Activated CD8-positive, alpha-beta memory T cell treated with anti-CD3 and anti-CD28 coated beads for 36 hours (primary cell): ENCODE results near the gene RBM19. TPM values are rescaled to one million over a fixed set of nuclear protein-coding genes. Genes with fewer than 3 reads are reported as not detected.
"Not testable (repeated sequence)": the region's sequence is repeated elsewhere in the genome, so short reads cannot be mapped to it uniquely, and the experiment has no call there.

Experiments
- CTCF ChIA-PET: fragments of 350-600 bp; sonication (Branson Sonifier 250); formaldehyde crosslinking; loops from one replicate; lab custom pipeline; 2021; ENCODE audit warnings: antibody characterized with exemption; lab: Charles Lee
- POLR2A ChIA-PET: fragments of 350-600 bp; sonication (Branson Sonifier 250); formaldehyde crosslinking; loops from one replicate; lab custom pipeline; 2021; ENCODE audit warnings: antibody characterized with exemption; lab: Charles Lee
- total RNA-seq, 2 experiments: library from RNA; stranded (reverse); gene quantifications; one replicate each; pipeline ENCODE4 v1.2.3, GENCODE V29; 2021

The RBM19 gene
- total RNA-seq, 2 experiments from 2014 or later = 98.0 to 103 TPM

DNA sequence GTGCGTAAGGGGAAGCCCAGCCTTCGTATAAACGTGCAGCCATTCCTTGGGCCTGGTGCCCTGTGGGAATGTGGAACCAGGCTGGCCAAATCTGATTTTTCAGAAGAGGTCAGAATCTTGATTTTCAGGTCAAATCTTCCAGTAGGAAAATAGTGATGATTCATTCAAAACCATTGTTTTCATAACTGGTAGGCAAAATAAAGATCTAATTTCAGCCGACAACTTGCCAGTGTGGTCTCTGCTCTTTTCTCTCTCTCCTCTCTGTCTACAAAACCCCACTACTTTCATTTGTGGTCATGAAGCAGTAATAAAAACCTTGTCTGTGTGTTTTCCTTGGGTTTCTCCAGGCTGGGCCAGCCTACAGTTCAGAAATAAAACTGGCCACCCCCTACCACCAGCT is 135.1 kb downstream of the RBM19 start:
- POLR2A ChIA-PET = no interaction called here
- CTCF ChIA-PET = no interaction called here

DNA sequence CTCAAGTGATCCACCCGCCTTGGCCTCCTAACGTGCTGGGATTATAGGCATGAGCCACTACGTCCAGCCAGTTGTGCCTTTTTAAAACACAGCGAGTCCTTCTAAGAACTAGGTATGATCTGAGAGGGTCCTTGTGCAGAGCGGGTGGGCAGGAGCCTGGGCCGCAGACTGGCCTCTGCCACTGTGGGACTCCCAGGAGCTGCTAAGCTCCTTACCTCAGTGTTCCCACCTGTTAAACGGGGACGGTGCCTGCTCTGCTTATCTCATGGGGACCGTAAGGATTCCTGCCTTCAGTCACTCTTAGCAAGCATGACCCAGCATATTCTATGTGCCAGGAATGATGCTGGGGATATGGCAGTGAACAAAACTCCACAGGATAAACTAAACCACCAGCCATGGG is 136.9 kb downstream of the RBM19 start:
- CTCF ChIA-PET = no interaction called here

DNA sequence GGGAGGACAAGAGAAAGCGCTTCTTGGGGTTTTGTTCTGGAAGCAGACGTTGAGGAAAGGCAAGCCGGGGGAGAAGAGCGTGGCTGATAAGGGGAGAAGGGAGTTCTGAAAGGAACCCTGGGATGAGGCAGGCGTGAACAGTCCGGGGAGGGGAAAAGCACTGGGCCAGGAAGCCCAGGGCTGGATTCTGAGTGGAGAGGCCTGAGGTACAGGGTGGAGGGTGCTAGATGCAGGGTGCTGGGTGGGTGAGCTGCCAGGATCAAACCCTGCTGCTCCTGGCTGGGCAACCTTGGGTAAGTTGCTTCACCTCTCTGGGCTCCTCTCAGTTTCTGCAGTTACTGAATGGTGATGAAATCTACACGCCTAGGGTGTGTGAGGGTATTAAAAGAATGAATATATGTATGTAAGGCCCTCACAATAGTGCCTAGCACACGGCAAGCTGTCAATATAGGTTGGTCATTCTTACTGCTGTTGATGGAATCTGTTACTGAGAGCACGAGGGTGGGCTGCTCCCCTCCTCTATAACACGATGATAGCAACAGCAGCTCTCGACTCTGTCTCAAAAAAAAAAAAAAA is 138.5 kb downstream of the RBM19 start:
- ChIA-PET CTCF (no interaction called here), POLR2A (interaction anchor here (0.6 to 0.7 kb wide), 2 partner anchors 9 to 36 kb away, joined by 3 to 7 read pairs; no protein-coding TSS in a partner anchor)

More for the DNA sequence above, 136.9 kb downstream of the RBM19 start:
- POLR2A ChIA-PET = no interaction called here

DNA sequence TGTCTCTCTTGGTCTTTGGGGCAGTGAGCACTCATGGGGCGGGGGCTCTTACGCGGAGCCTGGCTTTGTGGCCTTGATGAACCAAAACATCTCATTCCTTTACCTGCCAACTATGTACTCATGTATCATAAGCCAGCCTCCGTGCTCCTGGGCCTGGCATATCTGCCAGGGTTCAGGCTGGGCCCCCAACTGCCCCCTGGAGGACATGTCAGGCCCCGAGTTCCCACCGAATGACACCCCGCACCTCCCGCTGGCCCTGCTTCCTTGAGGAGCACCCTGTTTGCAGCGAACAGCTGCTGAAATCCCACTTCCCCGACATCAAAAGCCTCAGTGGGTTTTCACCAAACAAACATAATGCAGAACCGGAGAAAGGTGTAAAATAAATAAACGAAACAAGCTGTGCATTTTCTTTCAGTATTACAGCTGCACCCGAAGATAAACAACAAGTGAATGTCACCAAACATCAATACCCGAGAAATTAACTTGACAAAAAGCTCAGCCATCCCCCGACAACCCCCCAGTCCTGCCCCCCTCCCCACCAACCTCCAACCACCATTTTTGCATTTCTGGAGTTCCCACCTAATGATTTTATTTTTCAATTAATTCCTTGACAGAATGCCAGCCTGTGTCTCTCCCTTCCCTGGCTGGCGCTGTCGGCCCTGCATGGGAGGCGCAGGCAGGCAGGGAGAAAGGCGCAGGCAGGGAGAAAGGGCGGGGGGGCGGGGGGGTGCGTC is 139.2 kb downstream of the RBM19 start:
- CTCF ChIA-PET = no interaction called here
- POLR2A ChIA-PET = no interaction called here

DNA sequence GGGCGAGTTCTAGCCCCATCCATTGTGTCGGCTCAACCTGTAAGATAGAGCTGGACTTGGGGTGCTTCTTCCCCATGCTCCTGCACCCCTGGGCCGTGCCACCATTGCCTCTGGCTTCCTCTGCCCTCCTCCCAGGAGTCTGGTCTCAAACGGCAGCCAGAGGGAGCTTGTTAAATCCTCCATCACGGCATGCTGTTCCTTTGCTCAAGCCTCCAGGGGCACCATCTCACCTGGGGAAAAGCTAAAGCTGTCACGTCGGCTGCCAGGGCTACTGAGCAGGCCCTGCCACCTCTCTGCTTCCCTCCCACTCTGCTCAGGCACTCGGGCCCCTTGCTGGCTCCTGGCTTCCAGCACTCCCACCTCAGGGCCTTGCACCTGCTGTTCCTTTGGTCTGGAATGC is 140.4 kb downstream of the RBM19 start:
- CTCF ChIA-PET = no interaction called here
- POLR2A ChIA-PET = no interaction called here

DNA sequence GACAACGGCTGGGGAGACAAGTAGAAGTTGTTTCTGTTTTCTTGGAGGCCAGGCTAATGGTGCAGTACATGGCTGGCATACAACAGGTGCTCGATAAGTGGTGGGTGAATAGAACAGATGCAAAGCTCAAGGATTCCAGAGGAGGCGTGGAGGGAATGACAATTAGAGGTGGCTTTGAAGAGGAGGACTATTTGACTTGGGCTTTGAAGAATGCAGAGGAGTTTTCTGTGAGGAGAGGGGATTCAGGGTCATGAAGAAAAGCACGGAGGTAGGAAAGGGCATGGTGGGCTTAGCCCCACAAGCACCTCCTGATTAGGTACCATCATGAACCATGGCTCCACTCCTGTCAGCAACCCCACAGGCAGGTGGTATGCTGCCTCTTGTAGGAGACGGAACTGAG is 142.3 kb downstream of the RBM19 start:
- ChIA-PET CTCF (no interaction called here), POLR2A (no interaction called here)

DNA sequence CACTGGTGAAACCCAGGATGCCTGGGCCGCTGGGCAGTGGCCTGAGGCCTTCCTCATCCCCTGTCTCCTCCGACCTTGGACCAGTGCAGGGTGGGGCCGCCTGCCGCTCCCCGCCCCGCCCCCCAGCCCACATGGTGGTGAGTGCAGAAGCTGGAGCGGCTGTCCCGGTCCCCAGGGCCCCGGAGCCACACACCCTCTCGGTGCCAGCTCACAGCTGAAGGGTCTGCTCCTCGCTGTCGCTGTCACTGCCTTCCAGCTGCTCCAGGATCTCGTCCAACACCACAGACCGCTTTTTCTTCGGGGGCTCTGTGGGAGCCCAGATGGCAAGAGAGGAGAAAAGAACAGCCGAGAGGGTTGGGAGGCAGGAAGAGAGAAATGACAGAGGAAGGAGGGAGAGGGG is 143.1 kb downstream of the RBM19 start:
- CTCF ChIA-PET = no interaction called here
- POLR2A ChIA-PET = interaction anchor here (0.6 kb wide), 1 partner anchor 191 kb away, joined by 6 read pairs; no protein-coding TSS in a partner anchor

DNA sequence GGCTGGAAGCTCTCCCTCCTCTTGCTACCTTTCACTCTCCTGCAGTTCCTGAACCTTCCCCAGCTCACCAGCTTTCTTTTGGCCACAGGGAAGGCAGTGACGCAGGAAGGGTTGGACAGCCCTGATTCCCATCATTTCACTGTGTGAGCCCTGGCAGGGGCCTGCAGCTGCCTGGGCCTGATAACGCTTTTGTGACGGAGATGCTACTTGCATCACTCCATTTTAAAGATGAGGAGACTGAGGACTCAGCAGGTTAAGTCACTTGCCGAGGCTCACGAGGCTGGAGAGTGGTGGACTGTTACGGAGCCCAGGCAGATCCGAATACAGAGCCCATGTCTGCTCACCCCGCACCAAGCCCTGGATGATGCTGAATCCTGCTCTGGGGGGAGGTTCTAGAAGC is 145.3 kb downstream of the RBM19 start:
- ChIA-PET CTCF (no interaction called here), POLR2A (no interaction called here)

DNA sequence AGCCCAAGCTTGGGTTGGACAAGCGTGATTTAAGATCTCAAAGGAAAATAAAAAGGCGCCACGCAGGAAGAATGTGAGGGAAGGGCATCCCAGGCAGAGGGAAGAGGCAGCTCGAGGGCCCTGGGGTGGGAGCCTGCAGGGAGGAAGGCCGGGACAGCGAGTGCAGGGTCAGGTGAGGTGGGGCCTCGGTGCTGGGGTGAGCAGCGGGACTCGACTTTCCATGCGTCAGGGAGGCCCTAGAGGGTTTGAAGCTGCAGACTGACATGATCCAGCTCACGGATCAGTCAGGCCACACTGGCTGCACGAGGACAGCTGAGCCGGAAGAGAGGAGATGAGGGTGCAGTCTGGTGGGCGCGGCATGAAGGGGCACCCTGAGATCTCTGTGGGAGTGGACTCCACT is 145.8 kb downstream of the RBM19 start:
- POLR2A ChIA-PET = no interaction called here
- CTCF ChIA-PET = no interaction called here

DNA sequence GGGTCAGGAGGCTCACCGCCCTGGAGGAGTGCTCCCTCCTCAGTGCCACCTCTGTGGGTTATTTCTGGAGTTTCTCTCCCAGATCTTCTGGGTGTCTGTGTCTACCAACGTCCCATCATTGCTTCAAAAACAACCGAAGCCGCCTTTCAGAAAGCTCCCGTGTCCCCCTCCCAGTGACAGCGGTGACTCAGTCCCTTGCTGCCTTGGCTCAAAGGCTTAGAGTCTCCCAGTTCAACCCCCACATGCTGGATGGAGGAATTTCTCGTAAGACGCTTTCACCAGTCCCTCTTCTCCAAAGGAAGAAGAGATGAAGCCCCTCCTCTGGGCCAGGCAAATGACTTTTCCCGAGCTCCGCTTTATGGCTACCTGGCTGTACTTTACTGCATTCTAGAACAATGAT is 146.6 kb downstream of the RBM19 start:
- POLR2A ChIA-PET = no interaction called here
- CTCF ChIA-PET = no interaction called here

DNA sequence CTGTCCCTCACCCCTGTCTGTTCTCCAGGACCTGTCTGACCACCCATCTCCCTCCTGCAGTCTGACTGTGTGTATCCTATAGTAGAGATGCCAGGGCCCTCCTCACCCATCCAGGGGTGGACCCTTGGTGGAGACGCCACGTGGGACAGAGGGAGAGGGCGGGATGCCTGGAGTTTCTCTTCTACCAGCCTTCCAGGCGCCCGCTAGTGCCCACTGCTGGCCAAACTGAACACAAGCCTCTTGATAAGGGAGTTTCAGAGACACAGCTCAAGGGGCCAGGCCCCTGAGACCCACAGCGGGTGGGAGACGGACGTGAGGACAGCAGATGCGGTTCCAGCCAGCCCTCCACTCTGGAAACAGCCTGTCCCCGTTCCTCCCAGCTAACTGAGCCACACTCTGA is 147.3 kb downstream of the RBM19 start:
- CTCF ChIA-PET = no interaction called here
- POLR2A ChIA-PET = no interaction called here

DNA sequence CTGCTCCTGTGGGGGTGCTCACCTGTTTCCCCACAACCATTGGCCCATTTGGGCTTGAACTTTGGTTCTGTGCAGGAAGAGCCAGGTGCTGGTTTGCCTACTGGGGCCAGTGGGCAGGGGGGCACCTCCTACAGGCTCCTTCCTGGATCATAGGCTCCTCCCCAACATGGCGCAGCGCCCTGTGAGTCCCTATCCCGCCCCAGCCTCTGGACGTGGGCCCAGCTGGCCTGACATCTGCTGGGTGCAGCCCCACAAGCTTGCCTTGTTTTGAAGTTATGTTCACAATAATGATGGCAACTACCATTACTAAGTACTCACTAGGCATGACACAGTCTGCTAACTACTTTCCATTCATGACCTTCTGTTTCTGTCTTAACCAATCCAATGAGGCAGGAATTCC is 147.8 kb downstream of the RBM19 start:
- ChIA-PET POLR2A (no interaction called here), CTCF (no interaction called here)

DNA sequence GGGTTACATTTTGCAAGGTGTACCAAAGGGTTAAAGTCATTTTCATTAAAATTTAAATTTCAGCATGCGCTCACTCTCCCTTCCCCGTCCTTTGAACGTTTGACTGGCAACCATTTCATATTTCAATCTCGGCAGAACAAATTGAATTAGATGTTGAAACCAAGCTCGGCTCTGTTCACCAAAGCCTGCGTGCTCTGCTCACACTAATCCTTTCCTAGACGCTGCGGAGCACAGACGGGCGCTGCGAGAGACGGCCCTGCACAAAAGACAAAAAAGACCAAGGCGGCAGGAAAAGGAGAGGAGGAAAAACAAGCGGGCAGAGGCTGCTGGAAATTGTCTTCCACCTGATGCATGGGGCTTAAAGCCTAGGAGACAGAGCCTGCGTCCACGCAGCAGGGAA is 149.3 kb downstream of the RBM19 start:
- CTCF ChIA-PET = no interaction called here

DNA sequence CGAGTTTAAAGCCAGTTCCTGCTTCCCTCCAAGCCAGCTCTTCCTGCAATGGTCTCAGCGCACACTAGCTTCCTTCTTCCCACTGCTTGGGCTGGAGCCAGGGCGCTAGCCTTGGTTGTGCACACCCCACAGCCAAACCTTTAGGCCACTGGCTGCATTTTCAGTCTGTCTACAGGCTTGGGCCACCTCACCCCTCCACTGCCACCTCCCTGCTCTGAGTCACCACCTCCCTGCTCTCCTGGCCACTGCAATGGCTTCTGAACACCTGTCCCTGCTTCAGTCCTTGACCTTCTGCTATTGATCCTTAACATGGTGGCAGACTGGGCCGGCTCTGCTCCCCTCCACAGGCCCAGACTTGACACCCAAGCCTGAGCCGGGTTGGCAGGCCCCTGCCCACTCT is 151.1 kb downstream of the RBM19 start:
- ChIA-PET POLR2A (no interaction called here), CTCF (no interaction called here)

More for the DNA sequence above, 149.3 kb downstream of the RBM19 start:
- POLR2A ChIA-PET = no interaction called here

DNA sequence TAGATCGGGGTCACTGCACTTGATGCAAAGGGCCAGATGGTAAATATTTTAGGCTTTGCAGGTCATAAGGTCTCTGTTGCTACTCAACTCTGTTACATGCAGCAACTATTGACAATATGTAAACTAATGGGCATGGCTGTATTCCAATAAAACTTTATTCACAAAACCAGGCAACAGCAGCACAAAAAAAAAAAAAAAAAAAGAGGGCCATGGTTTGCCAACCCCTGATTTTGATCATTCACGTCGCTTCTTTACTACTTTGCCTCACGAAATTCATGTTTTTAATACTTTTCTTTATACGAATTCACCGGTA is 152.9 kb downstream of the RBM19 start:
- ChIA-PET CTCF (no interaction called here), POLR2A (no interaction called here)

DNA sequence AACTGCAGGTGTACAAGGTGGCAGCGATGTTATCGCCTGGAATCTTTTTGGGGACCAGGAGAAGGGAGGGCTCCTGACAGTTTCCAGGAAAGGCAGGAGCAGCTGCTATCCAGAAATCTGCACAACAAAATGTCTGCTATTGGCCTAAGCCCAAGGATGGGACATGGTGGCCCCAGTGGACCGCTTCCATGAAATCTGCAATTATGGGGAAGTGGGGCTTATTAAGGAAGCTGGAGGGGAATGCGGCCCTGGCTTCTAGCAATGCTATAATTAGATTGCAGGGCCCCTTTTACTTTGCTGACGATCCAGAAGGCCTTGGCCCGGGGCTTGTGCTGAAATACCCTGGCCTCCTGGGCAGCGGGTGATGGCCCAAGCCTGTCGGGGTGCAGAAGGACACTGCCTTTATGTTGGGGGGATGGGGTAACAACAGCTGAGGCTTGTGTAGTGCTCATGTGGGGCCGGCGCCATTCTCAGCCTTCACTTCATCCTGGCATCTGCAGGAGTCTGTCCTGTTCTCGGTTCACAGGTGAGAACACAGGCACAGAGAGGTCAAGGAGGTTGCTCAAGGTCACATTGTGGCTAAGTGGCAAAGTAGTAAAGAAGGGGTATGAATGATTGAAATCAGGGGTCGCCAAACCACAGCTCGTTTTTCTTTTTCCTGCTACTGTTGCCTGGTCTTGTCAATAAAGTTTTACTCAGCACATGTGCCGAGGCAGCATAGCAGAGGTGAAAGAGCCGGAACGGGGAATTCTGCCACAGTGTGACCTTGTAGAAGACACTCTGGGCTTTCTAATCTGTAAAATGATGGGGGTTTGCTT is 153.5 kb downstream of the RBM19 start:
- ChIA-PET CTCF (no interaction called here), POLR2A (no interaction called here)

DNA sequence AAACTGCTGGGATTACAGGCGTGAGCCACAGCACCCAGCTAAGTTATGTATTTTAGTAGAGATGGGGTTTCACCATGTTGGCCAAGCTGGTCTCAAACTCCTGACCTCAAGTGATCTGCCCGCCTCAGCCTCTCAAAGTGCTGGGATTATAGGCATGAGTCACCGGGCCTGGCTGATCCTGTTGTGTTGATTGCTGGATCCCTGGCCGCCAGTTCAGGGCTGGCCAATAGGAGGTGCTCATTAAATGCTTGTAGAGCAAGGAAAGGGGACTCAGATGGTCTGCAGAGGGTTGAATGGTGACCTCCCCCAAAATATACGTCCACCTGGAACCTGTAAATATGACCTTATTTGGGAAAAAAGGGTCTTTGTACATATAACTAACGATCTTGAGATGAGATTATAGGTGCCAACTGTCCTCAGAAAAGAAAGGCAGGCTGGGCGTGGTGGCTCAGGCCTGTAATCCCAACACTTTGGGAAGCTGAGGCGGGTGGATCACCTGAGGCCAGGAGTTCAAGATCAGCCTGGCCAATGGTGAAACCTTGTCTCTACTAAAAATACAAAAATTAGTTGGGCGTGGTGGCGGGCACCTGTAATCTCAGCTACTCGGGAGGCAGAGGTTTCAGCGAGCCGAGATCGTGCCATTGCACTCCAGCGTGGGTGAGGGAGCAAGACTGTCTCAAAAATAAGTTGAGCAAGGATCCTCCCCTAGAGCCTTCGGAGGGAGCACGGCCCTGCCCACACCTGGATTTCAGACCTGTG is 156.5 kb downstream of the RBM19 start:
- POLR2A ChIA-PET, CTCF ChIA-PET: not testable (repeated sequence)

DNA sequence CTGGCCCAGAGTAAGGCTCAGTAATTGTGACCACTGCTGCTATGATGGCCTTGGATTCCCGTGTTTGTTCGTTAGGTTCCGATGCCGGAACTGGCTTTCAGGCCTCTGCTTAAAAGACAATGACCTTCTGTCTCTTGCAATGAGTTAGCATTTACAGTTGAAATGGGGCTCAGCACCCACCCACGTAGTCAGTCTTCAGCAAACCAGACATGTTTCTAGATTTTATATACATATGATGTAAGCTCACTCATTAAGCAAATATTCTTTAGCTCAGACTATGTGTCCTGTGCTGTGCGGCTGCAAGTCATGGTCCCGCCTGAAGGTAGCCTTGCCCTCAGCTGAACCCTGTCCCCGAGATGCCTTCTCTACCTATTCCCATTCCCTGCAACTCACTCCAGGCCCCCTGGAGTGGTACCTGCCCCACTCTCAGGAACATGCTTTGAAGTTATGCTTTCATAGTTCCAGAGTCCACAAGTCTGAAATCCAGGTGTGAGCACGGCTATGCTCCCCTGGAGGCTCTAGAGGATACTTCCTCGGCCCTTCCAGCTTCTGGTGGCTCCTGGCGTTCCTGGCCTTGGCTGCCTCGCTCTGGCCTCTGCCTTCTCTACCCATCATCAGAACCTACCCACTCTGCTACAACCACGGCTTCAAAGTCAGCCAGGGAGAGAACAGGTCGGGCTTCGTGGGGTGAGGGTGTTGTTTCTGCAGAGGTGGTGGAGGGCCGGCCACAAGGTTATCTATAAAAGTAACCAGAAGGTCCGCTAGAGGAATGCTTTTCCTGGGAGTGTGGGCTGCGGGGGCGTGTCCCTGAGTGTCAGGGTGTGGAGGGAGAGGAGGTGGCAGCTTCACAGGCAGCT is 157.8 kb downstream of the RBM19 start:
- CTCF ChIA-PET = no interaction called here
- POLR2A ChIA-PET = no interaction called here

DNA sequence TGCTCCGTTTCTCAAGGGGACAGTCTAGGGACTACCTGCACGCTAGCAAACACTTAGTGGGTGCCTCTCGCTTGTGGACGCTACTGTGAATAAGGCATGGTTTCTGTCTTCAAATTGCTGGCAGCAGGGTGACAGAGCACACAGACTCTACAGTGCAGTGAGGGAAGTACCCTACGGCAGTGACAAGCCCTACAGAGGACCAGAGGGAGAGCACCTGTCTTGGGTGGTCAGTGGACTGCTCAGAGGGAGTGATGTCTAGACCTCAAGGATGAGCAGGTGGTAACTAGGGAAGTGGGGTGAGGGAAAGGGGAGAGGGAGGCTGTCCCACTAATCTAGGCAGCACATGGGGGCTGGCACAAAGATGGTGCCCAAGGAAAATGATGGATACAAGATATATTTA is 160.5 kb downstream of the RBM19 start:
- POLR2A ChIA-PET = no interaction called here
- CTCF ChIA-PET = no interaction called here
